Loucy (cell line): ENCODE measurements around the gene IGF2R.

Source experiments
- H2AFZ ChIP-seq: fragments of 200-600 bp; sonication (generic); 2 replicates; pipeline ENCODE4 v1.6.0; 2016; ENCODE audit warnings: antibody characterized with exemption, mild to moderate bottlenecking, low read length, moderate library complexity
- H3F3A ChIP-seq: fragments of 200-600 bp; 2 replicates; pipeline ENCODE4 v1.6.0; 2016; ENCODE audit warnings: antibody characterized with exemption, low read depth, mild to moderate bottlenecking
- H3K27me3 ChIP-seq: fragments of 200-600 bp; sonication (generic); 2 replicates; pipeline ENCODE4 v1.6.1; 2014; ENCODE audit warnings: low read length, mild to moderate bottlenecking; ENCODE audit not compliant: insufficient read depth, poor library complexity, severe bottlenecking
- H3K36me3 ChIP-seq: fragments of 200-600 bp; sonication (generic); 2 replicates; pipeline ENCODE4 v1.6.1; 2016; ENCODE audit warnings: low read length; ENCODE audit not compliant: insufficient read depth
- H3K4me1 ChIP-seq: fragments of 200-600 bp; sonication (generic); 2 replicates; pipeline ENCODE4 v1.5.1; 2014; ENCODE audit warnings: low read length, mild to moderate bottlenecking; ENCODE audit not compliant: insufficient read depth, poor library complexity, severe bottlenecking
- H3K4me2 ChIP-seq: fragments of 200-600 bp; sonication (generic); 2 replicates; pipeline ENCODE4 v1.6.0; 2014; ENCODE audit warnings: antibody characterized with exemption, low read length, low read depth, mild to moderate bottlenecking; ENCODE audit not compliant: poor library complexity, severe bottlenecking
- H3K4me3 ChIP-seq: fragments of 200-600 bp; sonication (generic); 2 replicates; pipeline ENCODE4 v1.5.1; 2014; ENCODE audit warnings: low read length, mild to moderate bottlenecking, mixed read lengths; ENCODE audit not compliant: poor library complexity, severe bottlenecking
- H3K79me2 ChIP-seq: fragments of 200-600 bp; sonication (generic); 2 replicates; pipeline ENCODE4 v1.6.1; 2014; ENCODE audit warnings: low read length; ENCODE audit not compliant: insufficient read depth
- H3K9ac ChIP-seq: fragments of 200-600 bp; sonication (generic); 2 replicates; pipeline ENCODE4 v1.6.0; 2014; ENCODE audit warnings: mild to moderate bottlenecking, low read depth, low read length, moderate library complexity; ENCODE audit not compliant: poor library complexity, severe bottlenecking
- H3K9me2 ChIP-seq: fragments of 200-600 bp; sonication (generic); replicated peaks from 2 replicates; pipeline ENCODE4 v1.6.1; 2016; ENCODE audit warnings: low read depth, low read length, mixed read lengths
- H3K9me3 ChIP-seq: fragments of 200-600 bp; sonication (generic); 2 replicates; pipeline ENCODE4 v1.6.1; 2014; ENCODE audit warnings: mild to moderate bottlenecking, antibody characterized with exemption, low read length, low read depth; ENCODE audit not compliant: insufficient read depth
- H4K20me1 ChIP-seq: fragments of 200-600 bp; sonication (generic); 2 replicates; pipeline ENCODE4 v1.6.0; 2014; ENCODE audit warnings: antibody characterized with exemption, low read length, mild to moderate bottlenecking; ENCODE audit not compliant: insufficient read depth, poor library complexity, severe bottlenecking
- CTCF ChIP-seq: fragments of 200-600 bp; sonication (generic); conservative IDR thresholded peaks from 2 replicates; pipeline ENCODE4 v1.5.1; 2014; ENCODE audit warnings: mild to moderate bottlenecking, antibody characterized with exemption, low read length
- EZH2phosphoT487 ChIP-seq: fragments of 200-600 bp; IDR thresholded peaks from 2 replicates; pipeline ENCODE4 v1.6.1; 2018; ENCODE audit warnings: antibody characterized with exemption, mild to moderate bottlenecking, moderate library complexity, borderline replicate concordance

IGF2R gene

GRCh38 chr6:160134779-160135547, 166.1 kb downstream of the IGF2R start:
- H3K36me3 ChIP-seq = no peaks in the 10 kb centered on the region
- H3K4me1 ChIP-seq = no peaks in the 10 kb centered on the region
- no peaks in the 10 kb centered on the region for H4K20me1 ChIP-seq
- H3F3A ChIP-seq = no peaks in the 10 kb centered on the region
- H3K4me2 ChIP-seq = no peak overlapping the region
- TF ChIP-seq CTCF (no peak), EZH2phosphoT487 (no peak)
- no peak overlapping the region for H2AFZ ChIP-seq
- no peaks in the 10 kb centered on the region for H3K27me3 ChIP-seq
- H3K9me3 ChIP-seq = no peaks in the 10 kb centered on the region
- no peaks in the 10 kb centered on the region for H3K9me2 ChIP-seq
- no peaks in the 10 kb centered on the region for H3K79me2 ChIP-seq
- no peak overlapping the region for H3K9ac ChIP-seq
- no peak overlapping the region for H3K4me3 ChIP-seq

- TF ChIP-seq EZH2phosphoT487 (no peak), CTCF (no peak)
- Histone ChIP-seq H3K4me2 (no peak overlapping the region), H3K4me1 (no peaks in the 10 kb centered on the region)
These were observed 167.2 kb downstream of the IGF2R start for GRCh38 chr6:160135907-160136655.

GRCh38 chr6:160137130-160137988, 168.5 kb downstream of the IGF2R start:
- Histone ChIP-seq H3K79me2 (no peaks in the 10 kb centered on the region), H4K20me1 (no peaks in the 10 kb centered on the region), H3F3A (no peaks in the 10 kb centered on the region), H3K9me3 (no peaks in the 10 kb centered on the region), H2AFZ (no peak overlapping the region), H3K4me1 (no peaks in the 10 kb centered on the region), H3K27me3 (no peaks in the 10 kb centered on the region), H3K4me3 (no peak overlapping the region), H3K9ac (no peak overlapping the region), H3K9me2 (no peaks in the 10 kb centered on the region), H3K36me3 (no peaks in the 10 kb centered on the region), H3K4me2 (no peak overlapping the region)
- TF ChIP-seq CTCF (no peak), EZH2phosphoT487 (no peak)

More at GRCh38 chr6:160135907-160136655, 167.2 kb downstream of the IGF2R start:
- H3K79me2 ChIP-seq = no peaks in the 10 kb centered on the region
- no peak overlapping the region for H2AFZ ChIP-seq
- H3K36me3 ChIP-seq = no peaks in the 10 kb centered on the region
- no peaks in the 10 kb centered on the region for H3F3A ChIP-seq
- no peaks in the 10 kb centered on the region for H4K20me1 ChIP-seq
- no peak overlapping the region for H3K9ac ChIP-seq
- H3K4me3 ChIP-seq = no peak overlapping the region
- H3K9me2 ChIP-seq = no peaks in the 10 kb centered on the region
- no peaks in the 10 kb centered on the region for H3K27me3 ChIP-seq
- H3K9me3 ChIP-seq = no peaks in the 10 kb centered on the region
